ENCODE data around the gene RORC. TPM values are rescaled to one million over a fixed set of nuclear protein-coding genes. Genes with fewer than 3 reads are reported as not detected.
"Not testable (repeated sequence)": the region's sequence is repeated elsewhere in the genome, so short reads cannot be mapped to it uniquely, and the experiment has no call there.

Gene RORC
- total RNA-seq, 1 experiment from 2014 or later = 0.26 TPM

DNA sequence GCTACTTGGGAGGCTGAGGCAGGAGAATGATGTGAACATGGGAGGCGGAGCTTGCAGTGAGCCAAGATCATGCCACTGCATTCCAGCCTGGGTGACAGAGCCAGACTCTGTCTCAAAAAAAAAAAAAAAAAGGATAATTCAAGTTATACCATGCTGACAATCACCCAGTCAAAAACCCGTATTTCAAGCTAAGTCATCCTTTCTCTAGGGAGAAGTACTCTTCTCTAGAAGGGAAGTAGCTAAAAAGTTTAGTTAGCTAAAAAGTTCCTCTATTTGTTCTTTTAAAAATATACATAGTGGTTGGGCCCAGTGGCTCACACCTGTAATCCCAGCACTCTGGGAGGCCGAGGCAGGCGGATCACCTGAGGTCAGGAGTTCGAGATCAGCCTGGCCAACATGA is 50.9 kb downstream of the RORC start:
- ATAC-seq; H3K4me2 ChIP-seq (ENCODE audit: low read length); CTCF ChIA-PET; DNase-seq; H3K4me3 ChIP-seq (ENCODE audit: low read length); H3K9ac ChIP-seq (ENCODE audit: low read length); H2AFZ ChIP-seq (ENCODE audit: low read length); H3K27me3 ChIP-seq (ENCODE audit: low read length); H3K9me2 ChIP-seq (replicated peaks; ENCODE audit: low read length); BruUV-seq (replicated peaks); H3F3A ChIP-seq (ENCODE audit: low read length, unreplicated experiment); H3K36me3 ChIP-seq (ENCODE audit: low read depth, low read length); H3K4me1 ChIP-seq (ENCODE audit: insufficient read depth, low read length); H3K27ac ChIP-seq (ENCODE audit: low read length); intact Hi-C loops (cut with micrococcal nuclease); H3K79me2 ChIP-seq (ENCODE audit: low read length); H4K20me1 ChIP-seq (ENCODE audit: low read length); H3K9me3 ChIP-seq (ENCODE audit: low read length): not testable (repeated sequence)
- POLR2A ChIA-PET (ENCODE audit: unreplicated experiment) = interaction anchor here (0.6 to 0.8 kb wide), 2 partner anchors 18 to 480 kb away, joined by 3 read pairs; no protein-coding TSS in a partner anchor

DNA sequence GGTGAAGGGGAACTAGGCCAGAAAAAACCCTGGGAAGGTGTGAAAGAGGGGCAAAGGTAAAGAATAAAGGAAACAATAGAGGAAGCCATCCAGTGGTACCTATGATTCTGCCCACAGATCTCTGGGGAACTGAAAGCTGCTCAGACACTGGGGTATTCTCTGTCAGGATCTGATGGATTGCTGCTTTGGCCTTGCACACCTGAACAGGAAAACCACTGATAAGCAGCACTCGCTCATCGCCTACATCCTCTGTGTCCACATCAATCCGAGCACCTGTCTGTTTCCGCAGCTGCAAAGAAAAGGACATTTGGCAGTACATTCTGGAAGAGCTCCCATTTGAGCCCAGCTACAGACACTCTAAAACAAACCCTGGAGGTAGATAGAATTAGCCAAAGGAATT is 51.8 kb downstream of the RORC start:
- H3F3A ChIP-seq (ENCODE audit: low read length, unreplicated experiment) = no peaks in the 10 kb centered on the region
- TF ChIP-seq, protein P1, sequence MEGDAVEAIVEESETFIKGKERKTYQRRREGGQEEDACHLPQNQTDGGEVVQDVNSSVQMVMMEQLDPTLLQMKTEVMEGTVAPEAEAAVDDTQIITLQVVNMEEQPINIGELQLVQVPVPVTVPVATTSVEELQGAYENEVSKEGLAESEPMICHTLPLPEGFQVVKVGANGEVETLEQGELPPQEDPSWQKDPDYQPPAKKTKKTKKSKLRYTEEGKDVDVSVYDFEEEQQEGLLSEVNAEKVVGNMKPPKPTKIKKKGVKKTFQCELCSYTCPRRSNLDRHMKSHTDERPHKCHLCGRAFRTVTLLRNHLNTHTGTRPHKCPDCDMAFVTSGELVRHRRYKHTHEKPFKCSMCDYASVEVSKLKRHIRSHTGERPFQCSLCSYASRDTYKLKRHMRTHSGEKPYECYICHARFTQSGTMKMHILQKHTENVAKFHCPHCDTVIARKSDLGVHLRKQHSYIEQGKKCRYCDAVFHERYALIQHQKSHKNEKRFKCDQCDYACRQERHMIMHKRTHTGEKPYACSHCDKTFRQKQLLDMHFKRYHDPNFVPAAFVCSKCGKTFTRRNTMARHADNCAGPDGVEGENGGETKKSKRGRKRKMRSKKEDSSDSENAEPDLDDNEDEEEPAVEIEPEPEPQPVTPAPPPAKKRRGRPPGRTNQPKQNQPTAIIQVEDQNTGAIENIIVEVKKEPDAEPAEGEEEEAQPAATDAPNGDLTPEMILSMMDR (conservative IDR thresholded peaks at IDR 0.05; ENCODE audit: low read depth, low read length) = no peak
- TF ChIP-seq EZH2phosphoT487 (IDR thresholded peaks at IDR 0.05; ENCODE audit: borderline replicate concordance, low read length) (no peak), EZH2 (IDR thresholded peaks at IDR 0.05; ENCODE audit: low read length, unreplicated experiment) (no peak)
- no peak overlapping the region for H3K9ac ChIP-seq (ENCODE audit: low read length)
- no peaks in the 10 kb centered on the region for H3K4me1 ChIP-seq (ENCODE audit: insufficient read depth, low read length)
- peaks cover 17% of the 10 kb centered on the region for H3K36me3 ChIP-seq (ENCODE audit: low read depth, low read length)
- no peaks in the 10 kb centered on the region for H3K27me3 ChIP-seq (ENCODE audit: low read length)
- H2AFZ ChIP-seq (ENCODE audit: low read length) = no peak overlapping the region
- ChIA-PET POLR2A (ENCODE audit: unreplicated experiment) (no interaction called here), CTCF (interaction anchor here (0.7 kb wide), 1 partner anchor 74 kb away, joined by 3 read pairs; no protein-coding TSS in a partner anchor)
- no peaks in the 10 kb centered on the region for H3K9me2 ChIP-seq (replicated peaks; ENCODE audit: low read length)
- H3K4me3 ChIP-seq (ENCODE audit: low read length) = no peak overlapping the region
- H3K9me3 ChIP-seq (ENCODE audit: low read length) = no peaks in the 10 kb centered on the region
- BruUV-seq (replicated peaks) = no TSS peak
- no peaks in the 10 kb centered on the region for H3K79me2 ChIP-seq (ENCODE audit: low read length)
- intact Hi-C loops (cut with micrococcal nuclease) = no loop called here
- H3K27ac ChIP-seq (ENCODE audit: low read length) = no peak overlapping the region
- no peak overlapping the region for H3K4me2 ChIP-seq (ENCODE audit: low read length)
- H4K20me1 ChIP-seq (ENCODE audit: low read length) = no peaks in the 10 kb centered on the region
- ATAC-seq (no peak), DNase-seq (no peak)

DNA sequence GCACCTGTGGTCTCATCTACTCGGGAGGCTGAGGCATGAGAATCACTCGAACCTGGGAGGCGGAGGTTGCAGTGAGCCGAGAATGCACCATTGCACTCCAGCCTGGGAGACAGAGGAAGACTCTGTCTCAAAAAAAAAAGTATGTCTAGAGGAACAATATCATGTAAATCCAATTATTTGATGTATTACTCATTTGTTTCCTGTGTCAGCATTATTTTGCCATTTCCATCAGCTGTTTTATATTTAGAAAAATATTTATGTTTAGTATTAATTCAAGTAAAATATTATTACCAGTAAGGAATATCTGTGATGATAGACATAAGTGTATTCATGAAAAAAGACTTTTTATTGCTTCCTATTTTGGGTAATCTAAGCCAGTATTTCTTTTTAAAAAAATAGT is 54.3 kb downstream of the RORC start:
- H3K9me3 ChIP-seq (ENCODE audit: low read length) = no peaks in the 10 kb centered on the region
- POLR2A ChIA-PET (ENCODE audit: unreplicated experiment) = interaction anchor here (0.6 kb wide), 1 partner anchor 63 kb away, joined by 3 read pairs; no protein-coding TSS in a partner anchor
- no peak overlapping the region for H3K4me2 ChIP-seq (ENCODE audit: low read length)
- H3K9ac ChIP-seq (ENCODE audit: low read length) = no peak overlapping the region
- no peak overlapping the region for H3K27ac ChIP-seq (ENCODE audit: low read length)
- no peak overlapping the region for H3K4me3 ChIP-seq (ENCODE audit: low read length)
- CTCF ChIA-PET = no interaction called here
- peaks cover 24% of the 10 kb centered on the region for H3K36me3 ChIP-seq (ENCODE audit: low read depth, low read length)
- no peak for ATAC-seq
- no TSS peak for BruUV-seq (replicated peaks)
- TF ChIP-seq EZH2 (IDR thresholded peaks at IDR 0.05; ENCODE audit: low read length, unreplicated experiment) (no peak), EZH2phosphoT487 (IDR thresholded peaks at IDR 0.05; ENCODE audit: borderline replicate concordance, low read length) (no peak)
- TF ChIP-seq, protein P1 (conservative IDR thresholded peaks at IDR 0.05; ENCODE audit: low read depth, low read length) = no peak
- H2AFZ ChIP-seq (ENCODE audit: low read length) = no peak overlapping the region
- no peaks in the 10 kb centered on the region for H3K9me2 ChIP-seq (replicated peaks; ENCODE audit: low read length)
- H3K27me3 ChIP-seq (ENCODE audit: low read length) = no peaks in the 10 kb centered on the region
- no peak for DNase-seq
- peaks cover 14% of the 10 kb centered on the region for H3K4me1 ChIP-seq (ENCODE audit: insufficient read depth, low read length)
- H4K20me1 ChIP-seq (ENCODE audit: low read length) = no peaks in the 10 kb centered on the region
- intact Hi-C loops (cut with micrococcal nuclease) = no loop called here
- H3K79me2 ChIP-seq (ENCODE audit: low read length) = no peaks in the 10 kb centered on the region
- no peaks in the 10 kb centered on the region for H3F3A ChIP-seq (ENCODE audit: low read length, unreplicated experiment)
